GM19238 (cell line): Measurements from ENCODE around the gene NFIL3.

Source experiments
- DNase-seq: peaks from one replicate; pipeline ENCODE4 v3.0.0; 2011; ENCODE audit warnings: low spot score; ENCODE audit not compliant: insufficient read length

The NFIL3 gene

DNA sequence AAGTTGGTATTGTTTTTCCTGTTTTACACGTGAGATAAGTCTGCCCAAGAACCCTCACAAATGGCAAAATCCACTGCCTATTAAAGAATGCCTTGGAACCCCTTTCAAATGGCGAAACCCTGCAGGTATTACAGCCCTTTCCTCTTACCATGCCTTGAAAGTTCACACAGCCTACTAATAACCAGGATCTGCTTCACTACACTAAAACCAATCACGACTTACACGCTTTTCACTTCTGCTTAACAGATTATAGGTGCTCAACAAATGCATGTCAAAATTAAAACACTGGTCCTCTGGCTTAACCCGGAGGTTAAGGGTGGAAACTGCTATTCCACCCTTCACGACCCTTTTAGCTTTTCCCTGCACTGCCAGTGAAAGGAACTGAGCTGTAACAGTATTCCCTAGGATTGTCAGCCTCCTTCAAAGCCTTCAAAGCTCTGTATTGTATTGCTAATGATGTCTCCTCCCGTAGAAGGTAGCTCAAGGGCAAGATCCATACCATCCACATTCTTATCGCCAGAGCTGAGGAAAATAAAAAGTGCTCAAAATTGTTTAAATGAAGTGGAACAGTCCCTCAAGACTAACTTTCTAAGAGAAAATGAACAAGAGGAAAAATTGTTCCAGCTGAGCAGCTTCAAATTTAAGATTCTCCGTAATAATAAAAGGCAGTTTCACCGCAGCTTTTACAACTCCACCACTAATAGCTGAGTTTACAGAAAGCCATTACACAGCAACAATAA is 62.9 kb downstream of the NFIL3 start:
- no peak for DNase-seq

DNA sequence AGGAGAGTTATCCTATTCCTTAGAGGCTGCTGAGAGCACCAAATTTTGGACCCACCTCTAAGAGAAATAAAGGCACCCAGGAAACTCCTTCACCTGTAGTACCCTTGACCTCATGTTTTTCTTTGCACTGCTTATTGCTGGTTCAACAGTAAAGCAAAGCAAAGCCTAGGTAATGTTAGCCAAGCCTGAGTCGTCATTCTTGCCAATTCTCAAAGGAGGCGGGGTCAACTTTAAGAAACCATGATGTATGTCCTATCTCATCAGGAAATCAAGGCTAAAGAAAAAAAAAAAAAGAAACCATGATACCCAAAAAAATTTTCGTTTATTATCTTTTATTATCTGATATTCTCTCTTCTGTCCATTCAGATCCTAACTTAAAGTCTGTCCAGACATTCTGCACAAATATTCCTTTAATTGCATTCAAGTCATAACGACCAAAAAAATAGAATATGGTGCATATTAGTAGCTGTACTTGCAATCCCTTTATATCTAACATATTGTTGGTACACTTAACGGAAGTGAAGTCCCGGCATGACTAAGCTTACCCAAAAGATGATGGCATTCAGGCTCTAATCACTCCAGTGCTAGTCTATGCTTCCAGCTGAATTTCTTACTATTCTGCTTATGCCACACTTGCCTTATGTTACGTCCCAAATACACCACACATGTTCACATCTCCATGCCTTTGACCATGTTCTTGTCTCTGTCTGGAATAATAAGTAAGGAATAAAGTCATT is 63.7 kb downstream of the NFIL3 start:
- no peak for DNase-seq

DNA sequence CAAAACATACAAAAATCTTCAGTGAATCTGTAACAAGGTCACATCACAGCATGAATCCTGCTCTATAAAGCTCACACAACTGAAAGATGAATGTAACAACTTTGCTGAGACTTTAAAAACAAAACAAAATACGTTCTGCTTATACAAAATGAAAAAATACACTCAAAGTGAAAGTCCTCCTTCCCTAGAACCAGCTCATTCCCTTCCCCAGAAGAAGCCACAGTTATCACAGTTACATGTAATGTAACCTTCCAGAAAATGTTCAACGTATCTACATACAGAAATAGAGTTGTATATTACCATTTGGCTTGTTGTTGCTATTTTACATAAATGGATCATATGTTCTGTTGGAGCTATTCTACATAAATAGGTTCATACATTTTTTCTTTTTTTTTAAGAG is 64.5 kb downstream of the NFIL3 start:
- no peak for DNase-seq
